HL-60 (cell line): ENCODE measurements around the gene ACVR1.

Source experiments
- DNase-seq, 2 experiments: peaks; one replicate each; pipeline ENCODE4 v3.0.0-alpha.2; 2010 to 2020; ENCODE audit warnings: low read depth in 1 of 2, low spot score in 1 of 2
- H3K27ac ChIP-seq: fragments of 250-450 bp; sonication (Bioruptor Pico); replicated peaks from 2 replicates; pipeline ENCODE4 v1.5.1; 2020; ENCODE audit warnings: mild to moderate bottlenecking, moderate library complexity
- H3K27me3 ChIP-seq: fragments of 250-450 bp; sonication (Bioruptor Pico); 2 replicates; pipeline ENCODE4 v1.5.1; 2021; ENCODE audit warnings: mild to moderate bottlenecking, moderate library complexity; ENCODE audit not compliant: insufficient read depth, poor library complexity, severe bottlenecking
- H3K4me3 ChIP-seq: replicated peaks from 2 replicates; pipeline ENCODE4 v1.5.1; 2011; ENCODE audit warnings: mild to moderate bottlenecking, control low read depth, low read length; ENCODE audit not compliant: insufficient read depth
- GABPA ChIP-seq: IDR thresholded peaks from 2 replicates; pipeline ENCODE4 v1.6.1; 2012; ENCODE audit warnings: low read depth
- POLR2AphosphoS5 ChIP-seq: IDR thresholded peaks from 2 replicates; pipeline ENCODE4 v1.6.1; 2012; ENCODE audit warnings: low read depth
- REST ChIP-seq: IDR thresholded peaks from 2 replicates; pipeline ENCODE4 v1.6.1; 2012; ENCODE audit warnings: low read depth; ENCODE audit not compliant: insufficient replicate concordance
- SPI1 ChIP-seq: IDR thresholded peaks from 2 replicates; pipeline ENCODE4 v1.6.1; 2012; ENCODE audit warnings: low read depth, mild to moderate bottlenecking, borderline replicate concordance
- long read RNA-seq: library from polyadenylated mRNA; unstranded; transcript quantifications from one replicate; pipeline ENCODE4 v2.0.0, GENCODE V29; 2020
- TF ChIP-seq, protein P1 (sequence below): IDR thresholded peaks from one replicate; pipeline ENCODE4 v1.5.1; 2011; ENCODE audit warnings: low read length, control low read depth, inconsistent platforms; ENCODE audit not compliant: insufficient read depth

The ACVR1 gene
- long read RNA-seq, partial matches to known transcripts = 1 of 1 reads
- long read RNA-seq, other reads (novel, unspliced or antisense) = 0 of 1 reads

DNA sequence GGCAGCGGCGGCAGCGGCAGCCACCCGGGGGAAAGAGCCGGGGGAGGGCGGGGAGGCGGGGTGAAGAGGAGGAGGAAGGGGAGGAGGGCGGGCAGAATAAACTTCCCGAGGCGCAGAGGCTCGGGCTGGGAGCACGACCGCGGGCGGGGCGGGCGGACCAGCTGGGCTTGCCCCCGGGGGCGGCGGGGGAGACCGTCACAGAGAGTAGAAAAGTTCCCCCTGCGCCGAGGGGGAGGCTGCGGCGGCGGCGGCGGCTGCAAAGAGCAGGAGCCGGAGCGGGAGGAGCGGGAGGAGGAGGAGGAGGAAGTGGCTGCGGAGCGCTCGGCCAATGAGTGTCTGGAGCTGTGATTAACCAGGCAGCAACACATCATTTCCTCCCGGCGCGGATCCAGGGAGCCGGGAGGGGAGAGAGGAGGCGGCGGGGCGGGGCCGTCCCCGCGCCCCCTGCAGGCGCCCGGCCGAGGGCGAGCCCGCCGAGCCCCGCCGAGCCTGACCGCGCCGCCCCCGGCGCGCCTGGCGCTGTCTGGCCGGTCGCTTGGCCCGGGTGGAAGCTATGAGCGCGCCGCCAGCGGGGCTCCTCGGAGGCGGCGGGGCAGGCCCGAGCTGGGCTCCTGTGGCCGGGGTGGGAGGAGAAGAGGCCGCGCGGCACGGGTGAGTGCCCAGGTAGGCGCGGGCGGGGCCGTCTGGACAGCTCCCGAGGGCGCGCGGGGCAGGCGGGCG, at the start of gene ACVR1:
Gene ACVR1 (minus strand): TSS at position 265 of the 720 bp plus-strand sequence. CDS start 76,837 bp downstream, outside the sequence.
- Histone ChIP-seq H3K27ac (no peak within 1 kb of the TSS), H3K4me3 (peak within 1 kb of the TSS; percentile 73), H3K27me3 (peaks cover 20% of the 10 kb centered on the region)
- peak; percentile 44 to 65 for DNase-seq
- TF ChIP-seq, protein P1, sequence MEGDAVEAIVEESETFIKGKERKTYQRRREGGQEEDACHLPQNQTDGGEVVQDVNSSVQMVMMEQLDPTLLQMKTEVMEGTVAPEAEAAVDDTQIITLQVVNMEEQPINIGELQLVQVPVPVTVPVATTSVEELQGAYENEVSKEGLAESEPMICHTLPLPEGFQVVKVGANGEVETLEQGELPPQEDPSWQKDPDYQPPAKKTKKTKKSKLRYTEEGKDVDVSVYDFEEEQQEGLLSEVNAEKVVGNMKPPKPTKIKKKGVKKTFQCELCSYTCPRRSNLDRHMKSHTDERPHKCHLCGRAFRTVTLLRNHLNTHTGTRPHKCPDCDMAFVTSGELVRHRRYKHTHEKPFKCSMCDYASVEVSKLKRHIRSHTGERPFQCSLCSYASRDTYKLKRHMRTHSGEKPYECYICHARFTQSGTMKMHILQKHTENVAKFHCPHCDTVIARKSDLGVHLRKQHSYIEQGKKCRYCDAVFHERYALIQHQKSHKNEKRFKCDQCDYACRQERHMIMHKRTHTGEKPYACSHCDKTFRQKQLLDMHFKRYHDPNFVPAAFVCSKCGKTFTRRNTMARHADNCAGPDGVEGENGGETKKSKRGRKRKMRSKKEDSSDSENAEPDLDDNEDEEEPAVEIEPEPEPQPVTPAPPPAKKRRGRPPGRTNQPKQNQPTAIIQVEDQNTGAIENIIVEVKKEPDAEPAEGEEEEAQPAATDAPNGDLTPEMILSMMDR = no peak
- no peak for TF ChIP-seq POLR2AphosphoS5
- TF ChIP-seq REST = peak; percentile 33
- no peak for TF ChIP-seq GABPA
- TF ChIP-seq SPI1 = peak; percentile 66; the same call in 1 of the 2 replicates

GRCh38 chr2:157925071-157925470, 48.9 kb upstream of the ACVR1 start:
- H3K27me3 ChIP-seq = no peaks in the 10 kb centered on the region
- no peak for TF ChIP-seq SPI1
- TF ChIP-seq, protein P1 = no peak
- no peak for TF ChIP-seq POLR2AphosphoS5
- no peak for TF ChIP-seq REST
- no peak for TF ChIP-seq GABPA
- H3K27ac ChIP-seq = no peak overlapping the region
- DNase-seq = no peak
- H3K4me3 ChIP-seq = no peak overlapping the region

DNA sequence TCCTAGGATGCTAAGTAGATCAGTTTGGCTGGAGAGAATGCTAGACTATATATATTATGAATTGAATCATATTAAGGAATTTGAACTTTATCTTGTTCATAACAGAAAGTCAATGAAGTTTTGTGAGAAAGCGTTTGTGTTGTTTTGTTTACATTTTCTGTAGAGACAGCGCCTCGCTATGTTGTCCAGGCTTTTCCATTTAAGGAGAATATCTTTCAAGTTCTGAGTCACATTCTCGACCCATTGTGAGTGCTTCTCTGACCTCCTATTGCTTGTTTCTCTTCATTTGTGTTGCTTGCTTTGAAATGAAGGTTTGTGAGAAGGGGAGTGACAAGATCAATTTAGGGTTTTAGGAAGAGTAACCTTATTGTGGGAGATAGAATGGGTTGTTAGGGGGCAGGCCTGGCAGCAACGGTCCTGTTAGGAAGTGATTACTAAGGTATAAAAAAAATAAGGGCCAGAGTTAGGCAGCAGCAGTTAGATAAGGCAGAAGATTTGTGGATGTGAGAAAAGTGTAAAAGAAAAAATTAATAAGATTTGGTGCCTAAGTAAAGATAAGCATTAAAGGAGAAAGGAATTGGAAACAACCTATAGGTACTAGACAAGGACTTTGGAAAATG, 47.6 kb upstream of the ACVR1 start:
- H3K4me3 ChIP-seq = no peak overlapping the region
- H3K27ac ChIP-seq = no peak overlapping the region
- no peak for DNase-seq
- no peak for TF ChIP-seq GABPA
- H3K27me3 ChIP-seq = no peaks in the 10 kb centered on the region

- H3K27ac ChIP-seq = no peak overlapping the region
- H3K4me3 ChIP-seq = no peak overlapping the region
- TF ChIP-seq, protein P1 = no peak
- TF ChIP-seq GABPA = no peak
- TF ChIP-seq POLR2AphosphoS5 = no peak
- no peak for TF ChIP-seq REST
- TF ChIP-seq SPI1 = no peak
- DNase-seq = no peak
- no peaks in the 10 kb centered on the region for H3K27me3 ChIP-seq
Measured at GRCh38 chr2:157922815-157923214, 46.7 kb upstream of the ACVR1 start.
